K562 (cell line): ENCODE results near the gene REC8. TPM values are rescaled to one million over a fixed set of nuclear protein-coding genes. Genes with fewer than 3 reads are reported as not detected.

ENCODE experiments used
- E2F5 ChIP-seq: sonication (generic); formaldehyde crosslinking; IDR thresholded peaks from 2 replicates; pipeline ENCODE4 v1.8.0; 2022; ENCODE audit warnings: mild to moderate bottlenecking, missing genetic modification reagents
- EHMT2 ChIP-seq: fragments of 450-650 bp; IDR thresholded peaks from 2 replicates; pipeline ENCODE4 v1.6.1; 2018; ENCODE audit warnings: antibody characterized with exemption
- LEF1 ChIP-seq: fragments of 450-650 bp; IDR thresholded peaks from 2 replicates; pipeline ENCODE4 v1.6.1; 2016; ENCODE audit warnings: mild to moderate bottlenecking
- PCBP1 ChIP-seq: fragments of 200-400 bp; formaldehyde crosslinking; IDR thresholded peaks from 2 replicates; pipeline ENCODE4 v1.6.1; 2018; ENCODE audit warnings: mild to moderate bottlenecking, low read depth, low read length; ENCODE audit not compliant: poor library complexity, severe bottlenecking
- RFX5 ChIP-seq: IDR thresholded peaks from 2 replicates; pipeline ENCODE4 v1.6.1; 2011; ENCODE audit warnings: low read depth, mild to moderate bottlenecking, improper control_type of control experiment, low read length
- TSHZ1 ChIP-seq: fragments of 250-450 bp; sonication (Bioruptor Pico); IDR thresholded peaks from 2 replicates; pipeline ENCODE4 v1.4.0; 2020; ENCODE audit warnings: mild to moderate bottlenecking, moderate library complexity
- ZFP91 ChIP-seq: sonication (generic); formaldehyde crosslinking; IDR thresholded peaks from 2 replicates; pipeline ENCODE4 v1.8.0; 2022; ENCODE audit warnings: mild to moderate bottlenecking, missing genetic modification reagents
- ZNF830 ChIP-seq: fragments of 250-450 bp; sonication (Bioruptor Pico); IDR thresholded peaks from 2 replicates; pipeline ENCODE4 v1.5.0; 2021; ENCODE audit warnings: mild to moderate bottlenecking
- polyA plus RNA-seq, 8 experiments: library from polyadenylated mRNA; depleted of rRNA in 4 of 8; stranded (reverse) in 5 of 8; unstranded in 3 of 8; fragments of >200 nt; fragmentation: Nextera tagmentation in 2 of 8; fragmentation: Illumina TruSeq in 1 of 8; extraction: Ambion mirVana in 2 of 8; extraction: Trizol in 1 of 8; gene quantifications; 2 replicates each; pipeline versions ENCODE4 v1.2.1 to v1.2.3, GENCODE V29; 2011 to 2014; ENCODE audit warnings: inconsistent platforms in 1 of 8, missing spikeins in 1 of 8
- total RNA-seq, 7 experiments: library from RNA; depleted of rRNA in 6 of 7; stranded (reverse); fragments of >200 nt in 6 of 7; fragmentation: Illumina TruSeq in 2 of 7; extraction: Trizol in 2 of 7; gene quantifications; 2 replicates each; pipeline versions ENCODE4 v1.2.1 to v1.2.3, GENCODE V29; 2011 to 2021; ENCODE audit warnings: low replicate concordance in 1 of 7
- TF ChIP-seq, protein P1 (sequence below): fragments of 200-600 bp; sonication (generic); IDR thresholded peaks from one replicate; pipeline ENCODE4 v1.6.1; 2012; ENCODE audit warnings: mild to moderate bottlenecking, low read depth, low read length, inconsistent platforms

REC8 gene
- total and polyA plus RNA-seq, 9 of the 15 experiments (the other 6 are each of a cell fraction or from before 2014, with no cell fraction given), result 0.11 to 2.5 (median 0.85) TPM

DNA sequence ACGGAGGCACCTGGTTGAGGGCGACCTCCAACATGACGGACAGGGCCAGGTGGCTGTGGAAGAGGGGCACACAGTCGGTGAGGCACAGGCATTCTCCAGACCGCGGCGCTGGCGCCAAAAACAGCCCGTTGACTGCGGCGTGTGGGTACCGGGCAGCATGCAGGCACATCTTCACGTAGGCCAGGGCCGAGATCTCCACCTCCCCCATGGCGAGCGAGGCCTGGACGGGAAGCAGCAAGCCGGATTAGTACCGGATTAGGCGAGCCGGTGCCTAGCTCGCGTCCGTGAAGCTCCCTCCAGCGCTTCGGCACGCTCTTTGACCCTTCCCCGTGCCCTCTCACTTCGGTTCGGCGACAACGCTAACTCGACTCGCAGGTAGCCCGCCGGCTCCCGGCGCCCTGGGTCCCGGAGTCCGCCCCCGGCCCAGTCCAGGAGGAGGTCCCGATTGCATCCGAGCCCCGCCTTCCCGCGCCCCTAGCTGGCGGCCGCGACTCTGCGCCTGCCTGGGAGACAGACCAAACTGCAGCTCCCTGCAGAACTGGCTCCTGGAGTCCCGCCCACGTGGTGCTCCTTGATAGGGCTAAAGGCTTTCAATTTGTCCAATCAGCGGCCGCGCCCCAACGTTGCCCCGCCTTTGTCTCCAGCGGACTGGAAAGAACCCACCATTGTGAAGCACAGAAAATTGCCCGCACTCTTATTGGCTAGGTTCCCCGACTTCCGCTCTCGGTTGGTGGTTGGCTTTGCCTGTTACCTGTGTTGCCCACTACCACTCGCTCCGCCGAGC, 30.6 kb upstream of the REC8 start, which contains the start of gene EMC9 (continued):
- no peak for TF ChIP-seq ZFP91 (CRISPR knock-in tag)
- TF ChIP-seq, protein P1, sequence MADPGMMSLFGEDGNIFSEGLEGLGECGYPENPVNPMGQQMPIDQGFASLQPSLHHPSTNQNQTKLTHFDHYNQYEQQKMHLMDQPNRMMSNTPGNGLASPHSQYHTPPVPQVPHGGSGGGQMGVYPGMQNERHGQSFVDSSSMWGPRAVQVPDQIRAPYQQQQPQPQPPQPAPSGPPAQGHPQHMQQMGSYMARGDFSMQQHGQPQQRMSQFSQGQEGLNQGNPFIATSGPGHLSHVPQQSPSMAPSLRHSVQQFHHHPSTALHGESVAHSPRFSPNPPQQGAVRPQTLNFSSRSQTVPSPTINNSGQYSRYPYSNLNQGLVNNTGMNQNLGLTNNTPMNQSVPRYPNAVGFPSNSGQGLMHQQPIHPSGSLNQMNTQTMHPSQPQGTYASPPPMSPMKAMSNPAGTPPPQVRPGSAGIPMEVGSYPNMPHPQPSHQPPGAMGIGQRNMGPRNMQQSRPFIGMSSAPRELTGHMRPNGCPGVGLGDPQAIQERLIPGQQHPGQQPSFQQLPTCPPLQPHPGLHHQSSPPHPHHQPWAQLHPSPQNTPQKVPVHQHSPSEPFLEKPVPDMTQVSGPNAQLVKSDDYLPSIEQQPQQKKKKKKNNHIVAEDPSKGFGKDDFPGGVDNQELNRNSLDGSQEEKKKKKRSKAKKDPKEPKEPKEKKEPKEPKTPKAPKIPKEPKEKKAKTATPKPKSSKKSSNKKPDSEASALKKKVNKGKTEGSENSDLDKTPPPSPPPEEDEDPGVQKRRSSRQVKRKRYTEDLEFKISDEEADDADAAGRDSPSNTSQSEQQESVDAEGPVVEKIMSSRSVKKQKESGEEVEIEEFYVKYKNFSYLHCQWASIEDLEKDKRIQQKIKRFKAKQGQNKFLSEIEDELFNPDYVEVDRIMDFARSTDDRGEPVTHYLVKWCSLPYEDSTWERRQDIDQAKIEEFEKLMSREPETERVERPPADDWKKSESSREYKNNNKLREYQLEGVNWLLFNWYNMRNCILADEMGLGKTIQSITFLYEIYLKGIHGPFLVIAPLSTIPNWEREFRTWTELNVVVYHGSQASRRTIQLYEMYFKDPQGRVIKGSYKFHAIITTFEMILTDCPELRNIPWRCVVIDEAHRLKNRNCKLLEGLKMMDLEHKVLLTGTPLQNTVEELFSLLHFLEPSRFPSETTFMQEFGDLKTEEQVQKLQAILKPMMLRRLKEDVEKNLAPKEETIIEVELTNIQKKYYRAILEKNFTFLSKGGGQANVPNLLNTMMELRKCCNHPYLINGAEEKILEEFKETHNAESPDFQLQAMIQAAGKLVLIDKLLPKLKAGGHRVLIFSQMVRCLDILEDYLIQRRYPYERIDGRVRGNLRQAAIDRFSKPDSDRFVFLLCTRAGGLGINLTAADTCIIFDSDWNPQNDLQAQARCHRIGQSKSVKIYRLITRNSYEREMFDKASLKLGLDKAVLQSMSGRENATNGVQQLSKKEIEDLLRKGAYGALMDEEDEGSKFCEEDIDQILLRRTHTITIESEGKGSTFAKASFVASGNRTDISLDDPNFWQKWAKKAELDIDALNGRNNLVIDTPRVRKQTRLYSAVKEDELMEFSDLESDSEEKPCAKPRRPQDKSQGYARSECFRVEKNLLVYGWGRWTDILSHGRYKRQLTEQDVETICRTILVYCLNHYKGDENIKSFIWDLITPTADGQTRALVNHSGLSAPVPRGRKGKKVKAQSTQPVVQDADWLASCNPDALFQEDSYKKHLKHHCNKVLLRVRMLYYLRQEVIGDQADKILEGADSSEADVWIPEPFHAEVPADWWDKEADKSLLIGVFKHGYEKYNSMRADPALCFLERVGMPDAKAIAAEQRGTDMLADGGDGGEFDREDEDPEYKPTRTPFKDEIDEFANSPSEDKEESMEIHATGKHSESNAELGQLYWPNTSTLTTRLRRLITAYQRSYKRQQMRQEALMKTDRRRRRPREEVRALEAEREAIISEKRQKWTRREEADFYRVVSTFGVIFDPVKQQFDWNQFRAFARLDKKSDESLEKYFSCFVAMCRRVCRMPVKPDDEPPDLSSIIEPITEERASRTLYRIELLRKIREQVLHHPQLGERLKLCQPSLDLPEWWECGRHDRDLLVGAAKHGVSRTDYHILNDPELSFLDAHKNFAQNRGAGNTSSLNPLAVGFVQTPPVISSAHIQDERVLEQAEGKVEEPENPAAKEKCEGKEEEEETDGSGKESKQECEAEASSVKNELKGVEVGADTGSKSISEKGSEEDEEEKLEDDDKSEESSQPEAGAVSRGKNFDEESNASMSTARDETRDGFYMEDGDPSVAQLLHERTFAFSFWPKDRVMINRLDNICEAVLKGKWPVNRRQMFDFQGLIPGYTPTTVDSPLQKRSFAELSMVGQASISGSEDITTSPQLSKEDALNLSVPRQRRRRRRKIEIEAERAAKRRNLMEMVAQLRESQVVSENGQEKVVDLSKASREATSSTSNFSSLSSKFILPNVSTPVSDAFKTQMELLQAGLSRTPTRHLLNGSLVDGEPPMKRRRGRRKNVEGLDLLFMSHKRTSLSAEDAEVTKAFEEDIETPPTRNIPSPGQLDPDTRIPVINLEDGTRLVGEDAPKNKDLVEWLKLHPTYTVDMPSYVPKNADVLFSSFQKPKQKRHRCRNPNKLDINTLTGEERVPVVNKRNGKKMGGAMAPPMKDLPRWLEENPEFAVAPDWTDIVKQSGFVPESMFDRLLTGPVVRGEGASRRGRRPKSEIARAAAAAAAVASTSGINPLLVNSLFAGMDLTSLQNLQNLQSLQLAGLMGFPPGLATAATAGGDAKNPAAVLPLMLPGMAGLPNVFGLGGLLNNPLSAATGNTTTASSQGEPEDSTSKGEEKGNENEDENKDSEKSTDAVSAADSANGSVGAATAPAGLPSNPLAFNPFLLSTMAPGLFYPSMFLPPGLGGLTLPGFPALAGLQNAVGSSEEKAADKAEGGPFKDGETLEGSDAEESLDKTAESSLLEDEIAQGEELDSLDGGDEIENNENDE, result no peak
- TF ChIP-seq PCBP1, result no peak
- TF ChIP-seq EHMT2, result no peak
- TF ChIP-seq ZNF830, result no peak
- peak; percentile 43; the same call in 1 of the 2 replicates for TF ChIP-seq RFX5
- no peak for TF ChIP-seq E2F5 (CRISPR knock-in tag)
- TF ChIP-seq LEF1, result no peak
- TF ChIP-seq TSHZ1, result no peak
